ENCODE results near the gene ATP11A.

The ATP11A gene

GRCh38 chr13:112926003-112926402 is 236.2 kb downstream of the ATP11A start:
- Histone ChIP-seq H4K5ac (ENCODE audit: low read length) (no peak overlapping the region), H3K36me3 (ENCODE audit: control insufficient read depth, insufficient read depth, low read length) (no peaks in the 10 kb centered on the region), H3K27me3 (ENCODE audit: insufficient read depth, low read length, poor library complexity) (no peaks in the 10 kb centered on the region), H2BK5ac (ENCODE audit: low read length) (no peak overlapping the region), H3K56ac (ENCODE audit: low read length) (no peak overlapping the region), H3K18ac (ENCODE audit: low read length) (no peak overlapping the region), H3K27ac (ENCODE audit: low read depth, low read length) (no peak overlapping the region), H3K4me2 (ENCODE audit: low read length) (no peak overlapping the region), H3K4ac (ENCODE audit: low read depth, low read length) (no peak overlapping the region), H3K4me1 (ENCODE audit: control insufficient read depth, low read depth, low read length) (peaks cover 6% of the 10 kb centered on the region), H3K4me3 (ENCODE audit: low read length) (no peak overlapping the region), H2BK120ac (ENCODE audit: low read depth, low read length) (no peak overlapping the region), H2BK15ac (replicated peaks; ENCODE audit: low read depth) (no peak overlapping the region), H3K79me2 (ENCODE audit: control insufficient read depth, insufficient read depth, low read length) (no peaks in the 10 kb centered on the region), H2AK5ac (ENCODE audit: low read length) (no peak overlapping the region), H3K79me1 (ENCODE audit: low read length) (no peaks in the 10 kb centered on the region), H3K23ac (ENCODE audit: low read length) (no peak overlapping the region), H4K8ac (ENCODE audit: low read depth, low read length) (no peak overlapping the region), H3K9ac (ENCODE audit: low read length) (no peak overlapping the region)
- no CpG with 5 or more reads among the region's 15 CpGs for WGBS (ENCODE audit: extremely low coverage, insufficient coverage, low lambda C conversion rate)
- no peak for DNase-seq

GRCh38 chr13:112926993-112927392 is 237.2 kb downstream of the ATP11A start:
- no peak for DNase-seq
- H2AK5ac ChIP-seq (ENCODE audit: low read length), result no peak overlapping the region
- H3K27ac ChIP-seq (ENCODE audit: low read depth, low read length), result no peak overlapping the region
- no peak overlapping the region for H4K8ac ChIP-seq (ENCODE audit: low read depth, low read length)
- no peak overlapping the region for H3K4me2 ChIP-seq (ENCODE audit: low read length)
- H3K4ac ChIP-seq (ENCODE audit: low read depth, low read length), result no peak overlapping the region
- no peak overlapping the region for H2BK5ac ChIP-seq (ENCODE audit: low read length)
- H3K56ac ChIP-seq (ENCODE audit: low read length), result no peak overlapping the region
- H3K9ac ChIP-seq (ENCODE audit: low read length), result no peak overlapping the region
- no peak overlapping the region for H2BK15ac ChIP-seq (replicated peaks; ENCODE audit: low read depth)
- no peaks in the 10 kb centered on the region for H3K79me1 ChIP-seq (ENCODE audit: low read length)
- H3K4me1 ChIP-seq (ENCODE audit: control insufficient read depth, low read depth, low read length), result peaks cover 6% of the 10 kb centered on the region
- no peaks in the 10 kb centered on the region for H3K79me2 ChIP-seq (ENCODE audit: control insufficient read depth, insufficient read depth, low read length)
- no peak overlapping the region for H2BK120ac ChIP-seq (ENCODE audit: low read depth, low read length)
- no peaks in the 10 kb centered on the region for H3K36me3 ChIP-seq (ENCODE audit: control insufficient read depth, insufficient read depth, low read length)
- WGBS (ENCODE audit: extremely low coverage, insufficient coverage, low lambda C conversion rate), result no CpG with 5 or more reads among the region's 5 CpGs
- H3K23ac ChIP-seq (ENCODE audit: low read length), result no peak overlapping the region
- no peaks in the 10 kb centered on the region for H3K27me3 ChIP-seq (ENCODE audit: insufficient read depth, low read length, poor library complexity)
- no peak overlapping the region for H3K18ac ChIP-seq (ENCODE audit: low read length)
- no peak overlapping the region for H4K5ac ChIP-seq (ENCODE audit: low read length)
- H3K4me3 ChIP-seq (ENCODE audit: low read length), result no peak overlapping the region

GRCh38 chr13:112928020-112928971 is 238.5 kb downstream of the ATP11A start:
- Histone ChIP-seq H2BK120ac (ENCODE audit: low read depth, low read length) (no peak overlapping the region), H3K4me1 (ENCODE audit: control insufficient read depth, low read depth, low read length) (peaks cover 6% of the 10 kb centered on the region), H3K79me2 (ENCODE audit: control insufficient read depth, insufficient read depth, low read length) (no peaks in the 10 kb centered on the region), H3K4me3 (ENCODE audit: low read length) (no peak overlapping the region), H3K79me1 (ENCODE audit: low read length) (no peaks in the 10 kb centered on the region), H3K4ac (ENCODE audit: low read depth, low read length) (no peak overlapping the region), H3K56ac (ENCODE audit: low read length) (no peak overlapping the region), H3K18ac (ENCODE audit: low read length) (no peak overlapping the region), H3K9ac (ENCODE audit: low read length) (no peak overlapping the region), H3K4me2 (ENCODE audit: low read length) (no peak overlapping the region), H4K5ac (ENCODE audit: low read length) (no peak overlapping the region), H2BK15ac (replicated peaks; ENCODE audit: low read depth) (no peak overlapping the region), H2BK5ac (ENCODE audit: low read length) (no peak overlapping the region), H2AK5ac (ENCODE audit: low read length) (no peak overlapping the region), H3K23ac (ENCODE audit: low read length) (no peak overlapping the region), H3K36me3 (ENCODE audit: control insufficient read depth, insufficient read depth, low read length) (no peaks in the 10 kb centered on the region), H4K8ac (ENCODE audit: low read depth, low read length) (no peak overlapping the region), H3K27ac (ENCODE audit: low read depth, low read length) (no peak overlapping the region), H3K27me3 (ENCODE audit: insufficient read depth, low read length, poor library complexity) (no peaks in the 10 kb centered on the region)
- DNase-seq, result no peak
- WGBS (ENCODE audit: extremely low coverage, insufficient coverage, low lambda C conversion rate), result no CpG with 5 or more reads among the region's 21 CpGs

DNA sequence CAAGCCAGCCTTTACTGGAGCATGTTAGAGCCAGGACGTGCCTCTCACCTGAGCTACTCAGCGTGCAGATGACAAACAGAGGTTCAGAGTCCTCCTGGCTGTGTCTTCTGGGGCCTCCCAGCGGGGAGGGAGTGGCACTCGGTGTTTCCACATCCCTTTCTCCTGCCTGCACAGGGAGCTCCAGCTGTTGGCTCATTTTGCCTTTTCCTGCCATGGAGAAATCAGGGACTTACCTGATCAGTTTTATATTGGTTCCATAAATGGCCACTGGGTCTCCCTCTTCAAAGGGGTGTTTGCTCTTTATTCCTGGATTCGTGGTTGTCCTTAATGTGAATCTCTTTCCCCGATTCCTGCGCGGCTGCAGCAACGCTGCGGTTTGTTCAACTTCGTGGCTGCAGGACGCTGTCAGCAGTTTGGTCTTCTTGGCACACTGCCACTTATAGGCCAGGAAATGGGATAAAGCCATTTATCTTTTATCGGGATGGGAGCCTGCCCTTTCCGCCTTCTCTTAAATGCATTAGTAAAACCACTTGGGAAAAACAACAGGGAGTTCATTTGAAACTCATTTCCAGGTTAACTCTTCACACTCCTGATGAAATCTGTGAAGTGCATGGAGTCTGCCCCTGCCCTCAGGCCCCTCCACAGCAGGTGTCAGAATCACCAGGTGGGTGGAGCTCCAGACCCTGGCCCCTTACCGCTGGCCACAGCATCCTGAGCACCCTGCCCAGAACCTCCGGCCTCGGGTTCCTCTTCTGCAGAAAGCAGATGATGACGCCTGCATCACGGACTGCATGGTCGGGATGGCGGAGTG is 239.3 kb downstream of the ATP11A start:
- H2AK5ac ChIP-seq (ENCODE audit: low read length), result no peak overlapping the region
- no peak overlapping the region for H2BK5ac ChIP-seq (ENCODE audit: low read length)
- no peaks in the 10 kb centered on the region for H3K79me1 ChIP-seq (ENCODE audit: low read length)
- H3K4ac ChIP-seq (ENCODE audit: low read depth, low read length), result no peak overlapping the region
- H4K8ac ChIP-seq (ENCODE audit: low read depth, low read length), result no peak overlapping the region
- no peaks in the 10 kb centered on the region for H3K79me2 ChIP-seq (ENCODE audit: control insufficient read depth, insufficient read depth, low read length)
- no peak overlapping the region for H3K56ac ChIP-seq (ENCODE audit: low read length)
- no peak overlapping the region for H2BK15ac ChIP-seq (replicated peaks; ENCODE audit: low read depth)
- H3K23ac ChIP-seq (ENCODE audit: low read length), result no peak overlapping the region
- H2BK120ac ChIP-seq (ENCODE audit: low read depth, low read length), result no peak overlapping the region
- peaks cover 6% of the 10 kb centered on the region for H3K4me1 ChIP-seq (ENCODE audit: control insufficient read depth, low read depth, low read length)
- peak overlapping the region; percentile 4 for H3K4me2 ChIP-seq (ENCODE audit: low read length)
- no peaks in the 10 kb centered on the region for H3K36me3 ChIP-seq (ENCODE audit: control insufficient read depth, insufficient read depth, low read length)
- no CpG with 5 or more reads among the region's 21 CpGs for WGBS (ENCODE audit: extremely low coverage, insufficient coverage, low lambda C conversion rate)
- no peak overlapping the region for H3K27ac ChIP-seq (ENCODE audit: low read depth, low read length)
- H3K9ac ChIP-seq (ENCODE audit: low read length), result peak overlapping the region; percentile 3
- H4K5ac ChIP-seq (ENCODE audit: low read length), result no peak overlapping the region
- no peaks in the 10 kb centered on the region for H3K27me3 ChIP-seq (ENCODE audit: insufficient read depth, low read length, poor library complexity)
- H3K4me3 ChIP-seq (ENCODE audit: low read length), result no peak overlapping the region
- H3K18ac ChIP-seq (ENCODE audit: low read length), result no peak overlapping the region
- peak; percentile 29 for DNase-seq

GRCh38 chr13:112929783-112930055 is 239.9 kb downstream of the ATP11A start:
- H2BK15ac ChIP-seq (replicated peaks; ENCODE audit: low read depth), result no peak overlapping the region
- H3K4me2 ChIP-seq (ENCODE audit: low read length), result no peak overlapping the region
- no peak overlapping the region for H3K23ac ChIP-seq (ENCODE audit: low read length)
- no peaks in the 10 kb centered on the region for H3K36me3 ChIP-seq (ENCODE audit: control insufficient read depth, insufficient read depth, low read length)
- no peak for DNase-seq
- H3K79me1 ChIP-seq (ENCODE audit: low read length), result no peaks in the 10 kb centered on the region
- peaks cover 6% of the 10 kb centered on the region for H3K4me1 ChIP-seq (ENCODE audit: control insufficient read depth, low read depth, low read length)
- H2BK5ac ChIP-seq (ENCODE audit: low read length), result no peak overlapping the region
- no peak overlapping the region for H3K4me3 ChIP-seq (ENCODE audit: low read length)
- H2AK5ac ChIP-seq (ENCODE audit: low read length), result no peak overlapping the region
- H3K27ac ChIP-seq (ENCODE audit: low read depth, low read length), result no peak overlapping the region
- no peaks in the 10 kb centered on the region for H3K27me3 ChIP-seq (ENCODE audit: insufficient read depth, low read length, poor library complexity)
- H4K5ac ChIP-seq (ENCODE audit: low read length), result no peak overlapping the region
- no peaks in the 10 kb centered on the region for H3K79me2 ChIP-seq (ENCODE audit: control insufficient read depth, insufficient read depth, low read length)
- no CpG with 5 or more reads among the region's 8 CpGs for WGBS (ENCODE audit: extremely low coverage, insufficient coverage, low lambda C conversion rate)
- no peak overlapping the region for H3K4ac ChIP-seq (ENCODE audit: low read depth, low read length)
- no peak overlapping the region for H3K9ac ChIP-seq (ENCODE audit: low read length)
- no peak overlapping the region for H4K8ac ChIP-seq (ENCODE audit: low read depth, low read length)
- H3K18ac ChIP-seq (ENCODE audit: low read length), result no peak overlapping the region
- no peak overlapping the region for H2BK120ac ChIP-seq (ENCODE audit: low read depth, low read length)
- H3K56ac ChIP-seq (ENCODE audit: low read length), result no peak overlapping the region
